AG09319 (cell line): Measurements from ENCODE around the gene FAM229A.

Experiments
- DNase-seq: peaks from one replicate; pipeline ENCODE4 v3.0.0-alpha.2; 2010; ENCODE audit warnings: low read depth; ENCODE audit errors: extremely low read depth
- CTCF ChIP-seq: IDR thresholded peaks from 2 replicates; pipeline ENCODE4 v1.5.1; 2011; ENCODE audit warnings: low read depth, mild to moderate bottlenecking, inconsistent platforms, low read length, moderate library complexity

FAM229A gene

GRCh38 chr1:32390904-32391870 lies 28.9 kb upstream of the FAM229A start:
- no peak for DNase-seq
- TF ChIP-seq CTCF = no peak

GRCh38 chr1:32388641-32389040 lies 26.4 kb upstream of the FAM229A start:
- no peak for TF ChIP-seq CTCF
- no peak for DNase-seq

GRCh38 chr1:32386676-32387392 lies 24.5 kb upstream of the FAM229A start:
- no peak for TF ChIP-seq CTCF
- no peak for DNase-seq

- TF ChIP-seq CTCF = no peak
- no peak for DNase-seq
Measured at GRCh38 chr1:32380057-32380456, 17.8 kb upstream of the FAM229A start.

GRCh38 chr1:32377541-32378220 lies 15.4 kb upstream of the FAM229A start:
- no peak for DNase-seq
- TF ChIP-seq CTCF = no peak

GRCh38 chr1:32376199-32376598 lies 13.9 kb upstream of the FAM229A start:
- no peak for TF ChIP-seq CTCF

More at GRCh38 chr1:32376199-32376598, 13.9 kb upstream of the FAM229A start:
- DNase-seq = no peak
